HG02973 (cell line): ENCODE results near the gene MZT2B.
"Not testable (repeated sequence)": the region's sequence is repeated elsewhere in the genome, so short reads cannot be mapped to it uniquely, and the experiment has no call there.

Experiments
- ATAC-seq: cut with Tn5 transposase; IDR thresholded peaks from one replicate; pipeline ENCODE4 v1.9.1; 2021; ENCODE audit warnings: moderate library complexity; ENCODE audit not compliant: unreplicated experiment

Gene MZT2B

GRCh38 chr2:130181880-130182682, at the start of gene MZT2B:
Gene MZT2B, plus strand, starts transcription at chr2:130182262. Its CDS starts 21 bp downstream, at chr2:130182283.
- ATAC-seq, result peak; percentile 79

- no peak for ATAC-seq
These were observed 46.1 kb upstream of the MZT2B start for GRCh38 chr2:130135692-130136541.

- not testable (repeated sequence) for ATAC-seq
These were observed 45.5 kb upstream of the MZT2B start for GRCh38 chr2:130136546-130136945.

GRCh38 chr2:130137118-130137517, 44.9 kb upstream of the MZT2B start:
- ATAC-seq, result not testable (repeated sequence)

GRCh38 chr2:130138326-130138725, 43.7 kb upstream of the MZT2B start:
- not testable (repeated sequence) for ATAC-seq

GRCh38 chr2:130138841-130139251, 43.2 kb upstream of the MZT2B start:
- not testable (repeated sequence) for ATAC-seq

GRCh38 chr2:130139331-130140280, 42.5 kb upstream of the MZT2B start:
- ATAC-seq, result not testable (repeated sequence)

GRCh38 chr2:130140516-130140915, 41.5 kb upstream of the MZT2B start:
- ATAC-seq, result not testable (repeated sequence)

GRCh38 chr2:130141002-130141401, 41.1 kb upstream of the MZT2B start:
- not testable (repeated sequence) for ATAC-seq

- not testable (repeated sequence) for ATAC-seq
These were observed 40.3 kb upstream of the MZT2B start for GRCh38 chr2:130141645-130142370.

- not testable (repeated sequence) for ATAC-seq
These were observed 39.4 kb upstream of the MZT2B start for GRCh38 chr2:130142396-130143265.

GRCh38 chr2:130143266-130144039, 38.6 kb upstream of the MZT2B start:
- ATAC-seq, result peak; percentile 30

- ATAC-seq, result peak; percentile 80
These were observed 37.1 kb upstream of the MZT2B start, which contains the start of gene CCDC74B for GRCh38 chr2:130145006-130145414. Gene CCDC74B, minus strand, starts transcription at chr2:130145112. Its CDS starts 116 bp downstream, at chr2:130144996.

GRCh38 chr2:130148515-130148914, 33.5 kb upstream of the MZT2B start:
- not testable (repeated sequence) for ATAC-seq

- ATAC-seq, result no peak
These were observed 31.6 kb upstream of the MZT2B start for GRCh38 chr2:130150181-130151144.

GRCh38 chr2:130151145-130151512, 30.9 kb upstream of the MZT2B start:
- not testable (repeated sequence) for ATAC-seq
